ENCODE measurements around the gene TMEM178B. TPM values are rescaled to one million over a fixed set of nuclear protein-coding genes. Genes with fewer than 3 reads are reported as not detected.

TMEM178B gene
- total and polyA plus RNA-seq, 2 donors (not counting 1 experiment from before 2014, with no cell fraction given): 0.28 to 0.96 TPM

- no peaks in the 10 kb centered on the region for H3K9me3 Mint-ChIP-seq (ENCODE audit: insufficient read depth)
- H3K36me3 ChIP-seq (replicated peaks in 1 of 2; ENCODE audit: control extremely low read depth in 1 of 2, control insufficient read depth in 1 of 2, extremely low read depth in 1 of 2, insufficient read depth in 2 of 2, low read length in 1 of 2): no peaks in the 10 kb centered on the region
- H2AFZ ChIP-seq (ENCODE audit: insufficient read depth, low read depth, low read length, poor library complexity, severe bottlenecking): no peak overlapping the region
- H3K27me3 Mint-ChIP-seq: peaks cover 12% of the 10 kb centered on the region
- H3K4me2 ChIP-seq (replicated peaks; ENCODE audit: low read depth, low read length, poor library complexity, severe bottlenecking): no peak overlapping the region
- no peak overlapping the region for H3K27ac ChIP-seq (ENCODE audit: low read length in 2 of 2)
- H3K27me3 ChIP-seq (replicated peaks in 1 of 4; ENCODE audit: control extremely low read depth in 1 of 4, control insufficient read depth in 3 of 4, insufficient read depth in 4 of 4, low read length in 3 of 4): no peaks in the 10 kb centered on the region
- no peaks in the 10 kb centered on the region for H3K4me1 ChIP-seq (ENCODE audit: control insufficient read depth in 2 of 2, insufficient read depth in 2 of 2, low read length in 2 of 2)
- intact Hi-C loops (cut with micrococcal nuclease): no loop called here
- no peak overlapping the region for H3K27ac Mint-ChIP-seq
- no peak overlapping the region for H3K4me3 Mint-ChIP-seq
- TF ChIP-seq, protein P1, sequence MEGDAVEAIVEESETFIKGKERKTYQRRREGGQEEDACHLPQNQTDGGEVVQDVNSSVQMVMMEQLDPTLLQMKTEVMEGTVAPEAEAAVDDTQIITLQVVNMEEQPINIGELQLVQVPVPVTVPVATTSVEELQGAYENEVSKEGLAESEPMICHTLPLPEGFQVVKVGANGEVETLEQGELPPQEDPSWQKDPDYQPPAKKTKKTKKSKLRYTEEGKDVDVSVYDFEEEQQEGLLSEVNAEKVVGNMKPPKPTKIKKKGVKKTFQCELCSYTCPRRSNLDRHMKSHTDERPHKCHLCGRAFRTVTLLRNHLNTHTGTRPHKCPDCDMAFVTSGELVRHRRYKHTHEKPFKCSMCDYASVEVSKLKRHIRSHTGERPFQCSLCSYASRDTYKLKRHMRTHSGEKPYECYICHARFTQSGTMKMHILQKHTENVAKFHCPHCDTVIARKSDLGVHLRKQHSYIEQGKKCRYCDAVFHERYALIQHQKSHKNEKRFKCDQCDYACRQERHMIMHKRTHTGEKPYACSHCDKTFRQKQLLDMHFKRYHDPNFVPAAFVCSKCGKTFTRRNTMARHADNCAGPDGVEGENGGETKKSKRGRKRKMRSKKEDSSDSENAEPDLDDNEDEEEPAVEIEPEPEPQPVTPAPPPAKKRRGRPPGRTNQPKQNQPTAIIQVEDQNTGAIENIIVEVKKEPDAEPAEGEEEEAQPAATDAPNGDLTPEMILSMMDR (IDR thresholded peaks at IDR 0.05): no peak
- TF ChIP-seq EZH2 (IDR thresholded peaks at IDR 0.05; ENCODE audit: borderline replicate concordance, insufficient read depth, low read depth, low read length, poor library complexity, severe bottlenecking): no peak
- H3K79me2 ChIP-seq (ENCODE audit: control insufficient read depth, insufficient read depth, low read length): no peaks in the 10 kb centered on the region
- no peaks in the 10 kb centered on the region for H3K9me3 ChIP-seq (ENCODE audit: control extremely low read depth in 1 of 3, control insufficient read depth in 2 of 3, insufficient read depth in 1 of 3, low read length in 2 of 3)
- no peak overlapping the region for H3K9ac ChIP-seq (ENCODE audit: low read length)
- H4K20me1 ChIP-seq (ENCODE audit: control insufficient read depth, insufficient read depth, low read length, poor library complexity, severe bottlenecking): no peaks in the 10 kb centered on the region
- 46% methylated on average over 2 of the region's 2 CpGs for WGBS (ENCODE audit: insufficient coverage)
- ChIA-PET POLR2A (no interaction called here), CTCF (no interaction called here)
- DNase-seq (no peak), ATAC-seq (ENCODE audit: low read depth) (no peak)
- H3K4me1 Mint-ChIP-seq: no peaks in the 10 kb centered on the region
- H3K4me3 ChIP-seq (ENCODE audit: control extremely low read depth in 1 of 5, extremely low read depth in 1 of 5, insufficient read depth in 1 of 5, low read depth in 2 of 5, low read length in 4 of 5): no peak overlapping the region
These were observed 137.0 kb downstream of the TMEM178B start for GRCh38 chr7:141210862-141211261.

DNA sequence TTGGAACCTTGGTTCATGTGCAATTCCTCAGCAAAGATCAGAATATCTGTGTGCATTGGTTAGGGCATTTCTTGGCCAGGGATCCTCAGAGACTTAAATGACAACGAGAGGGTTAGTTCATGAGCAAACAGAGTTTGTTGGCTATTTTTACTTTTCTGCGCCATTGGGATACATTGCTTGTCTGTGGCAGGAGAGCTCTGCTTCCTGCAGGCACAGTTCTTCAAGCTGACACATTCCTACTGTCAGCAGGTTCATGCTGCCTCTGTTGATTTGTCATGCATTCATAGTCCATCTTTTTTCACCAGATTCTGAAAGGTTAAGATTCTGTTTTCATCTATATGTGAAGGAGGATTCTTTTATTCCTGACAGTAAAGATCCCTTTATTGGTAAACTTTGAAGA is 139.4 kb downstream of the TMEM178B start:
- H3K27ac ChIP-seq (ENCODE audit: low read length in 2 of 2): no peak overlapping the region
- ChIA-PET CTCF (no interaction called here), POLR2A (no interaction called here)
- no peak for DNase-seq
- no peak overlapping the region for H3K4me3 ChIP-seq (ENCODE audit: control extremely low read depth in 1 of 5, extremely low read depth in 1 of 5, insufficient read depth in 1 of 5, low read depth in 2 of 5, low read length in 4 of 5)
- no peaks in the 10 kb centered on the region for H3K27me3 ChIP-seq (replicated peaks in 1 of 4; ENCODE audit: control extremely low read depth in 1 of 4, control insufficient read depth in 3 of 4, insufficient read depth in 4 of 4, low read length in 3 of 4)
- Mint-ChIP-seq H3K27ac (no peak overlapping the region), H3K9me3 (ENCODE audit: insufficient read depth) (no peaks in the 10 kb centered on the region), H3K4me1 (no peaks in the 10 kb centered on the region), H3K4me3 (no peak overlapping the region), H3K27me3 (peaks cover 16% of the 10 kb centered on the region)
- TF ChIP-seq EZH2 (IDR thresholded peaks at IDR 0.05; ENCODE audit: borderline replicate concordance, insufficient read depth, low read depth, low read length, poor library complexity, severe bottlenecking): no peak
- TF ChIP-seq, protein P1 (IDR thresholded peaks at IDR 0.05): no peak
- no peaks in the 10 kb centered on the region for H3K36me3 ChIP-seq (replicated peaks in 1 of 2; ENCODE audit: control extremely low read depth in 1 of 2, control insufficient read depth in 1 of 2, extremely low read depth in 1 of 2, insufficient read depth in 2 of 2, low read length in 1 of 2)
- no peaks in the 10 kb centered on the region for H4K20me1 ChIP-seq (ENCODE audit: control insufficient read depth, insufficient read depth, low read length, poor library complexity, severe bottlenecking)
- 70% methylated on average over 2 of the region's 2 CpGs for WGBS (ENCODE audit: insufficient coverage)
- H3K4me1 ChIP-seq (ENCODE audit: control insufficient read depth in 2 of 2, insufficient read depth in 2 of 2, low read length in 2 of 2): no peaks in the 10 kb centered on the region
- H3K9me3 ChIP-seq (ENCODE audit: control extremely low read depth in 1 of 3, control insufficient read depth in 2 of 3, insufficient read depth in 1 of 3, low read length in 2 of 3): no peaks in the 10 kb centered on the region
- no peak overlapping the region for H3K4me2 ChIP-seq (replicated peaks; ENCODE audit: low read depth, low read length, poor library complexity, severe bottlenecking)
- ATAC-seq (ENCODE audit: low read depth): no peak
- intact Hi-C loops (cut with micrococcal nuclease): no loop called here
- no peaks in the 10 kb centered on the region for H3K79me2 ChIP-seq (ENCODE audit: control insufficient read depth, insufficient read depth, low read length)
- H2AFZ ChIP-seq (ENCODE audit: insufficient read depth, low read depth, low read length, poor library complexity, severe bottlenecking): no peak overlapping the region
- H3K9ac ChIP-seq (ENCODE audit: low read length): no peak overlapping the region

Measured in B cell (primary cell).